HG03064 (cell line): Measurements from ENCODE around the gene TMEM41B.
A peak's percentile ranks its signal among the peaks of the same experiment; 100 is the strongest.

Experiments
- ATAC-seq: cut with Tn5 transposase; IDR thresholded peaks from one replicate; pipeline ENCODE4 v1.9.1; 2021; ENCODE audit warnings: low read depth; ENCODE audit not compliant: unreplicated experiment

Gene TMEM41B

GRCh38 chr11:9310485-9311090 is 3.8 kb downstream of the TMEM41B start:
- no peak for ATAC-seq

- ATAC-seq = no peak
These were observed 10.2 kb downstream of the TMEM41B start for GRCh38 chr11:9304178-9304577.

- ATAC-seq = no peak
These were observed 11.9 kb downstream of the TMEM41B start for GRCh38 chr11:9302448-9302847.

GRCh38 chr11:9301720-9302119 is 12.7 kb downstream of the TMEM41B start:
- no peak for ATAC-seq

DNA sequence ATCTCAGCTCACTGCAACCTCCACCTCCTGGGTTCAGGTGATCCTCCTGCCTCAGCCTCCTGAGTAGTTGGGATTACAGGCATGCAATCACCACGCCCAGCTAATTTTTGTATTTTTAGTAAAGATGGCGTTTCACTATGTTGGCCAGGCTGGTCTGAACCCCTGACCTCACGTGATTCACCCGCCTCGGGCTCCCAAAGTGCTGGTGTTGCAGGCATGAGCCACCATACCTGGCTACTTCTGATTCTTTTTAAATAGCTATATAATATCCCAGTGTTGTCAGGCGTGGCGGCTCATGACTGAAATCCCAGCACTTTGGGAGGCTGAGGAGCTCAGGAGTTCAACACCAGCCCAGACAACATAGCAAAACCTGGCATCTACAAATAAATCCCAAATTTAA is 20.7 kb downstream of the TMEM41B start:
- ATAC-seq = no peak

DNA sequence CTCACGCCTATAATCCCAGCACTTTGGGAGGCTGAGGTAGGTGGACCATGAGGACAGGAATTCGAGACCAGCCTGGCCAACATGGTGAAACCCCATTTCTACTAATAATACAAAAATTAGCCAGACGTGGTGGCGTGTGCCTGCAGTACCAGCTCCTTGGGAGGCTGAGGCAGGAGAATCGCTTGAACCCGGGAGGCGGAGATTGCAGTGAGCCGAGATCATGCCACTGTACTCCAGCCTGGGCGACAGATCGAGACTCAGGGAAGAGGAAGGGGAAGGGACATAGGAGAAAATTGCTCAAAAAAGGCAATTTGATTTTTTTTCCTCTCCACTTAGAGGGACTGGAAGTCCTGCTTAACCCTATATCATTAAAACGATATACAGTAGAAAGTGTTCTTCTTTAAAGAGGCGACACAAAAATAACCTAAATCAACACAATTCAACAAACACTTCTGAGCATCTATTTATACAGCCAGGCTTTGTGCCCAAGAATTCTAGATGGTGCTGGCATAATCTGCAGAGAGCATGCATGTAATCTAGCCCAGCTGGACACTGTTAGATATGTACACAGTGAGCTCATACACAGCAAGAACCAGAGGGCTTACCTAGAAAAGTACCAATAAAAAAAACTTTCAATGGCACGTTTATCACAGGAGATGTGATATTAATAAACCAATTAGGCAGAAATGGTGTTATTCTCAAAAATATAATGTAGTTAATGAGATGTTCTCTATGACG is 28.4 kb downstream of the TMEM41B start:
- ATAC-seq = no peak

DNA sequence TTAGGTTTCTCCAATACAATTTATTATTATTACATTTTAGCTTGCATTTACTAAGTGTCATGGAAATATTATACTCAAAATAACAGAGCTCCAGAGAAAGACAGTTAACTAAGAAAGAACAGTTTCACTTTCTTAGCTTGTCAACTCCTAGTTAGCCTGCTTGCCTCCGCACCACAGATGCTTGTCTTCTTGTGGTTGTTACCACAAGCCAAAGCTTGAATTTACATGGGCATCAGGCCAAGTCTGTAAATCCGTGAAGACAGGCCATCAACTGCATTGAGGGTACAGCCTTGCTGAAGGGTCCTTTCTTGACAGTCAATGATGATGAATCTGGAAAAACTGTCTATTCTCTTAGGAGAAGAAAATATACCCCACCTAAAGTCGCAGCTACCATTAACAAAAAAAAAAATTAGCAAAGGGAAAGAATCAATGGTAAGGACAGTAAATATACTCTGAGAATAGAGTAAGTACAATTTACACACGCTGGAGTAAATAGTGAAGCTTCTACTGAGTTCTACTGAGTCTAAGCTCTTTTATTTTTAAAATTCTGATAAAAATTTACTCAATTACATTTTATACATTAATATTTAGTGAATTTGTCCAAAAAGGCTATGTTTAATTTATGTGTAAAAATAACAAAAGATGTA is 33.6 kb downstream of the TMEM41B start:
- ATAC-seq = peak; percentile 91

DNA sequence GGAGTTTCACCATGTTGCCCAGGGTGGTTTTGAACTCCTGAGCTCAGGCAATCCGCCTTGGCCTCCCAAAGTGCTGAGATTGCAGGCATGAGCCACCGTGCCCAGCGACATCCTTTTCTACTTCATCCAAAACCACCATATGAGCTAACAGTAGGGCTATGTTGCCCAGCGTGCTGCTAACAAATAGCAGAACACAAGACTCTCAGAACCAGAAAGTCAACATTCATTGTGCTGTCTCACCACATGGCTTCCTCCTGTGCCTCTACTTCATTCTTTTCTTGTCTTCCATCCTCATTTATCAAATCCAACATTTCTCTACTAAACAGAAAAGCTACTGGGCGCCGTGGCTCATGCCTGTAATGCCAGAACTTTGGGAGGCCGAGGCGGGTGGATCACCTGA is 37.2 kb downstream of the TMEM41B start:
- no peak for ATAC-seq

DNA sequence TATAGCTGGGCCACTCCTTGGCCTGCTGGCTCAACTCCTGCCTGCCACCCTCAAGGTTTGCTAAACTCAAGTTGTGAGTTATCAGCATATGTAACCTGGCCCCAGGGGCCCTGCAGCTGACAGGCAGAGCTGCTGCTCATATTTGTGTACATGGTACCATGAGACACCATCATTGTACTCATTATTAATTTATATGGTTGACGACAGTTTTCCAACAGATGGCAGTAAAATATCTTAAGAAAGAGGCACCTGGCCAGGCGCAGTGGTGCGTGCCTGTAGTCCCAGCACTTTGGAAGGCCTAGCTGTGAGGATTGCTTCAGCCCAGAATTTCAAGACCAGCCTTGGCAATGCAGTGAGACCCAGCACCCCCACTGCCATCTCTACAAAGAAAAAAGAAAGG is 37.8 kb downstream of the TMEM41B start:
- ATAC-seq = no peak

DNA sequence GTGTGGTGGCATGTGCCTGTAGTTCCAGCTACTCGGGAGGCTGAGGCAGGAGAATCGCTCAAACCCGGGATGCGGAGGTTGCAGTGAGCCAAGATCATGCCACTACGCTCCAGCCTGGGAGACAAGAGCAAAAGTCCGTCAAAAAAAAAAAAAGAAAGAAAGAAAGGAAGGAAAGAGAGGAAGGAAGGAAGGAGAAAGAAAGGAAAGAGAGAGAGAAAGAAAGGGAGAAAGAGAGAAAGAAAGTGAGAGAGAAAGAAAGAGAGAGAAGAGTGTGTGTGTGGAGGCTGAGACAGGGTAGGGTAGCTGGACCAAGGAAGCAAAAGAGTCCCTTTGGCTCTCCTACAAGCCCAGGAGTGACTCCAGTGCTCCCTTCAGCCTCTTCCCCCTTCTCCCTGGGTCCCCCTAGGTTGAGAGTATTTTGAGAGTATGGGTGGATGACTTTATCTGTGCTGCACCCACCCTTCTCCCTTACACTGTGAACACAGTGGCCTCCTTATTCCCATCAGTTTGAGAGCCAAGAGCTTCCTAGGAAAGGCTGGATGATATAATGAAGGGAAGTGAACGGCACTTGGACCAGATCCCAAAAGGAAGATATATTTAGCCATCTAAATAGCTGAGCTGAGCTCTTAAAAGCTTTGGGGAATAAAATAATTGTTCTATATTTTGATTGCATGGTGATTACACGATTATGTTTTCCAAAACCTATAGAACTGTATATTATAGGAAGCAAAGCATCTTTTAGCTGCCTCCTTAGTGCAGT is 39.7 kb downstream of the TMEM41B start:
- no peak for ATAC-seq

DNA sequence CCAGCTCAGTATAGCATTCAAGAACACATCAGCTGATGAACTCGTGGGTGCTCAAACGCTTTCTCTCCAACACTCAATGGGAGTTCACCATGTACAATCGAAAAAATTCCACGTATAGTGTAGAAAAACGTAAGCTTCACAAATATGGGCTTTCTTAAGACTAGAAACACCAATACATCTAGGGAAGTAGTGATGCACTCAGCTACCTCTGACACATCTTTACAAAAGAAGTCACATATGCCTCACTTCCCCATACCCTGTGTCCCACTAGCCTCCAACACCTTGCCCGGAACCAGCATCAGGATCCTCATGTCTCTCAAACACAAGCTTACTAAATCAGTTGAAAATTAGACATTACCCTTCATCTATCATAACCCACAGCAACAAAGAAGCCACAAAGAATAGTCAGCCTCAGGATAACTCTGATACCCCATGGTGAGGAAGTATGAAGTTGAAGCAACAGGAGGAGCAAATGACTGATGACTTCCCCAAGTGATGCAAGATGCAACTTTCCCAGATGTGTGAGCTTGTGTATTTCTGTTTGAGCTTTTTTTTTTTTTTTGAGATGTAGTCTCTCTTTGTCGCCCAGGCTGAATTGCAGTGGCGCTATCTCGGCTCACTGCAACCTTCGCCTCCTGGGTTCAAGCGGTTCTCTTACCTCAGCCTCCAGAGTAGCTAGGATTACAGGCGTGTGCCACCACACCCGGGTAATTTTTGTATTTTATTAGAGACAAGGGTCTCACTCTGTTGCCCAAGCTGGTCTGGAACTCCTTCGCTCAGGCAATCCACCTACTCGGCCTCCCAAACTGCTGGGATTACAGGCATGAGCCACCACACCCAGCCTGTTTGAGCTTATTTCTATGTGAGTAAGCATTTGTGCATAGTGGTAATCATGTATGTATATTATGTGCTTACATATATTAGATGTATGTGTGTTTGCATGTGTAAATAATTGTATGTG is 40.7 kb downstream of the TMEM41B start:
- ATAC-seq = no peak

DNA sequence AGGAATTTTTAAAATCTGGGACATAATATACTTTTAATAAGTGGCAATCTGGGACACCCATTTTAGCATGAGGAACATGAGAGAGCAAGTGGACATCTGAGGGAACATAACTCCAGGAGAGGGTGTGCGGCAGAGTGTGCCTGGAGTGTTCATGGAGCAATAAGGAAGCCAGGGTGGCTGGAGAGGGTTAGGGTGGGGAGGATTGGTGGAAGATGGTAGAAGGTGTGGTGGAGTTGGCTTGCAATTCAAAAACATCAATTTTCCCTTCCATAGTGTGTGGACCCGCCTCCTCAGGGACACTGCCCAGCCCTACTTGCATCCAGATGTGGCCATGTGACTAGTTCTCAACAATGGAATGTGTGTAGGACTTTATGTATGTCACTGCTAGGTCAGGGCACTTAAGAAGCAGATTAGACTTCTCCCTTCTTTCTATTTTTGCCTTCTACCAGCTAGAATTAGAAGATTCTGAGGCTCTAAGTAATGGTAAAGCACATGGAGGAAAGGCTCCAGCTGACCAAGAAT is 44.8 kb downstream of the TMEM41B start:
- ATAC-seq = no peak

DNA sequence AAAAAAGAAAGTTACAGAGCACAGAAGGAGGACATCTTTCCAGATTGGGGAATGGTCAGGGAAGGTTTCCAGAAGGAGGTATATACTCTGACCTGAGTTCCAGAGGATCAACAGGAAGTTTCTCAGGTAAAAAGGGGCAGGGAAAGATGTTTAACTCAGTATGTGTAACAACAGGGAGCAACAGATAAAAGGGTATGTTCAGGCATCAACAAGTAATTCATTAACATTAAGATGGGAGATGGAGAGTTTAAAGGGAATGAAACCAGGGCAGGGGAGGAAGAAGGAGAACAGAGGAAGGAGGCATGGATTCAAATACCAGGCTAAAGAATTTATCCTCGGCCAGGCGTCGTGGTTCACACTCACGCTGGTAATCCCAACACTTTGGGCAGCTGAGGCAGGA is 46.7 kb downstream of the TMEM41B start:
- ATAC-seq = no peak

DNA sequence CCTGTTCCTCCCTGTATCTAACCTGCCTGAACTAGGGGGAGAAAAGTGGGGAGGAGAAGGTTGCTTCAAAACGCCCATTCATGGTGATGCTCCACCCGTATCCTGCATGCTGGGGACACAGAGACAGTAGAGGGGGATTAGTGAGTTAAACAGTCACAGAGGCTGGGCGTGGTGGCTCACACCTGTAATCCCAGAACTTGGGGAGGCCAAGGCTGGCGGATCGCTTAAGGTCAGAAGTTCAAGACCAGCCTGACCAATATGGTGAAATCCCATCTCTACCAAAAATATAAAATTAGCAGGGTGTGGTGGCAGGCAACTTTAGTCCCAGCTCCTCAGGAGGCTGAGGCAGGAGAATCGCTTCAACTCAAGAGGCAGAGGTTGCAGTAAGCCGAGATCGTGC is 47.5 kb downstream of the TMEM41B start:
- ATAC-seq = no peak

DNA sequence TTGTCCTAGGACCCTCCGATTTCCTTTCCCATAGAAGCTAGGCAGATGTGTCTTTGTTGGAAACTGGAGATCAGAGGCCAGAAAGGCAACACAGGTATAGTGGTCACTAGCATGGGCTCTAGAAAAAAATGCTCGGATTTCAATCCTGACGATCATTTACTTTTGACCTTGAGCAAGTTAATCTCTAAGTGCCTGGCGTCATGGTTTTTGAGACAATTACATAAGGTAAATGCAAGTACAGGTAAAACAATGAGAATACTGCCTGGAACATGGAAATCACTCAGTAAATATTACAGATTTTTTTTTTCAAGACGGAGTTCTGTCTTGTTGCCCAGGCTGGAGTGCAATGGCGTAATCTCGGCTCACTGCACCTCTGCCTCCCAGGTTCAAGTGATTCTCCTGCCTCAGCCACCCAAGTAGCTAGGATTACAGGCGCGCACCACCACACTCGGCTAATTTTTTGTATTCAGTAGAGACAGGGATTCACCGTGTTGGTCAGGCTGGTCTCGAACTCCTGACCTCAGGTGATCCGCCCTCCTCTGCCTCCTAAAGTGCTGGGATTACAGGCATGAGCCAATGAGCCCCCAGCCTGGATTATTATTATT is 48.2 kb downstream of the TMEM41B start:
- ATAC-seq = no peak

DNA sequence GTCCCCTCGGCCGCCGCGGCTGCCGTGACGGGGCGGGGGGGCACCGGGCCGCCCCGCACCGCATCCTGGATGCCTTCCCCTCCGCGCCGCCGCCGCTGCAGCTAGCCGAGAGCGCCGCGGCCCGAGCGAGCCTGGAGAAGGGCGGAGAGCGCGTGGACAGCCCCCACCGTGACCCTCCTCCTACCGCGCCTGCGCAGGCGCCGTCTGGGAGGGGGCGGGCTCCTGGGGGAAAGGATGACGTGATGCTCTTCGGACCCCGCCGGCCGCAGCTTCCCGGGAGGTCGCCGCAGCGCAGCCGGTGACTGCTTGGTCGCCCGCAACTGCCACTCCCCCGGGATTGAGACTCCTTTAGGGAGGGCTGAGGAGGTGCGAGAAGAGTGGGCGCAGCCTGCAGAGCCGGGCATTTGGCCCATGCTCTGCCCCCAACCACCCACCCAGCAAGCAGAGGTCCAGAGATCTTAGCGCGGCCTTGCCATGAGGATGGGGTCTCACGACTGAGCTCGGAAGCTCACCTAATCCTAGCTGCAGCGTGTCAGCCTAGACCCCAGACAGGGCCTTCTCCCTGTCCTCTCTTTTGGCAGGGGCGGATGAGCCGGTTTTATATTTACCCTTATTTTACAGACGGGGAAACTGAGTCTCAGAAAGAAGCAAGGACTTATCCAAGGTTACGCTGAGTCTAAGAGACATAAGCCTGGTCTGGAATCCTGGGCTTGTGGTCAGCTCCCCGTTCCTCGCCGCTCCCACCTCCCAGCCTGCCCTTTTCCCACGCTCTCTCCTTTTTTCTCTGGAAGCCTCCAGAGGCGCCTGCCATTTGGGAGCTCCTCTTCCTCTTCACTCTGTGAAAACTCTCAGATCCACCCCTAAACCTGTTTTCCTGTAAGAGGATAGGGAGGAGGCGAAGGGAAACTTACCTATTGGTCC is 48.9 kb downstream of the TMEM41B start, which contains the start of gene DENND5A:
Gene DENND5A, minus strand, starts transcription at position 140 of the 921 bp plus-strand sequence. CDS start 281 bp downstream, outside the sequence.
- ATAC-seq = no peak

- ATAC-seq = peak; percentile 6
These were observed 49.8 kb downstream of the TMEM41B start for GRCh38 chr11:9264316-9265210.
